Fibroblast of lung (primary cell): ENCODE measurements around the gene SYT12. TPM values are rescaled to one million over a fixed set of nuclear protein-coding genes. Genes with fewer than 3 reads are reported as not detected.

ENCODE experiments used
- DNase-seq, 2 donors: peaks; one replicate each; pipeline versions ENCODE4 v3.0.0 to v3.0.0-alpha.2; 2010; ENCODE audit warnings: low read depth in 2 of 2
- H2AFZ ChIP-seq: 2 replicates; pipeline ENCODE4 v1.5.1; 2012; ENCODE audit warnings: low read length, control low read depth, inconsistent platforms
- H3K27ac ChIP-seq: 2 replicates; pipeline ENCODE4 v1.5.1; 2011; ENCODE audit warnings: low read length, control low read depth; ENCODE audit not compliant: insufficient read depth
- H3K27me3 ChIP-seq: 2 replicates; pipeline ENCODE4 v1.5.1; 2011; ENCODE audit warnings: mild to moderate bottlenecking, low read length; ENCODE audit not compliant: control insufficient read depth, insufficient read depth
- H3K36me3 ChIP-seq: 2 replicates; pipeline ENCODE4 v1.5.1; 2011; ENCODE audit warnings: low read length; ENCODE audit not compliant: control insufficient read depth, insufficient read depth
- H3K4me1 ChIP-seq: 2 replicates; pipeline ENCODE4 v1.5.1; 2011; ENCODE audit warnings: low read length; ENCODE audit not compliant: control insufficient read depth, insufficient read depth; ENCODE audit errors: extremely low read depth
- H3K4me2 ChIP-seq: 2 replicates; pipeline ENCODE4 v1.5.1; 2011; ENCODE audit warnings: low read length, control low read depth; ENCODE audit not compliant: insufficient read depth; ENCODE audit errors: extremely low read depth
- H3K4me3 ChIP-seq, 4 experiments: fragments of 200-600 bp in 1 of 4; sonication (generic) in 1 of 4; replicated peaks in 1 of 4; 2 replicates each; pipeline ENCODE4 v1.5.1; 2011 to 2016; ENCODE audit warnings: low read length in 4 of 4, low read depth in 3 of 4, mild to moderate bottlenecking in 3 of 4, control low read depth in 2 of 4, inconsistent platforms in 1 of 4, mixed read lengths in 1 of 4; ENCODE audit not compliant: insufficient read depth in 1 of 4; ENCODE audit errors: control extremely low read depth in 1 of 4
- H3K79me2 ChIP-seq: 2 replicates; pipeline ENCODE4 v1.5.1; 2012; ENCODE audit warnings: mild to moderate bottlenecking, low read length, inconsistent platforms; ENCODE audit not compliant: control insufficient read depth, insufficient read depth
- H3K9ac ChIP-seq: 2 replicates; pipeline ENCODE4 v1.5.1; 2011; ENCODE audit warnings: mild to moderate bottlenecking, low read length, control low read depth; ENCODE audit not compliant: insufficient read depth
- H3K9me3 ChIP-seq: 2 replicates; pipeline ENCODE4 v1.5.1; 2012; ENCODE audit warnings: low read depth, low read length; ENCODE audit not compliant: control insufficient read depth, insufficient read depth
- H4K20me1 ChIP-seq: 2 replicates; pipeline ENCODE4 v1.5.1; 2011; ENCODE audit warnings: low read length; ENCODE audit not compliant: control insufficient read depth, insufficient read depth; ENCODE audit errors: extremely low read depth
- EZH2 ChIP-seq: IDR thresholded peaks from 2 replicates; pipeline ENCODE4 v1.5.1; 2012; ENCODE audit warnings: low read length, control low read depth, mild to moderate bottlenecking; ENCODE audit errors: missing control alignments
- polyA plus RNA-seq, 2 donors: library from polyadenylated mRNA; depleted of rRNA in 1 of 2; stranded (reverse) in 1 of 2; unstranded in 1 of 2; fragments of >200 nt; gene quantifications; 2 replicates each; pipeline ENCODE4 v1.2.1, GENCODE V29; 2011 to 2012; ENCODE audit warnings: missing spikeins in 1 of 2
- total RNA-seq: library from RNA; depleted of rRNA; stranded (reverse); fragments of >200 nt; gene quantifications from 2 replicates; pipeline ENCODE4 v1.2.1, GENCODE V29; 2014
- TF ChIP-seq, protein P1 (sequence below), 2 donors: IDR thresholded peaks in 1 of 2; conservative IDR thresholded peaks in 1 of 2; 1 replicate in 1 of 2; 2 replicates in 1 of 2; pipeline ENCODE4 v1.5.1; 2011 to 2012; ENCODE audit warnings: low read length in 2 of 2, control low read depth in 1 of 2, inconsistent platforms in 1 of 2, low read depth in 1 of 2, mild to moderate bottlenecking in 1 of 2

The SYT12 gene
- total and polyA plus RNA-seq, 2 donors (not counting 1 experiment from before 2014, with no cell fraction given): under 0.01 TPM; not detected in 1

DNA sequence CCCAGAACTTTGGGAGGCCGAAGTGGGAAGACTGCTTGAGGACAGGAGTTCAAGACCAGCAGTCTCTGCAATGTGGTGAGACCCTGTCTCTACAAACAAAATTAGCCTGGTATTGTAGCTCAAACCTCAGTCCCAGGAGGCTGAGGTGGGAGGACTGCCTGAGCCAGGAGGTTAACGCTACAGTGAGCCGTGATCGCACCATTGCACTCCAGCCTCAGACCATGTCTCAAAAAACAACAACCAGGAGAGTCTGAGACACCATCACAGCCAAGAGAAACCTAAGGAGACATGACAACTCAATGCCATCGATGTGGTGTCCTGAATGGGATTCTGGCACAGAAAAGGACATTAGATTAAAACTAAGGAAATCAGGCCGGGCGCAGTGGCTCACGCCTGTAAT is 67.8 kb downstream of the SYT12 start:
- H3K27me3 ChIP-seq: no peaks in the 10 kb centered on the region
- no peaks in the 10 kb centered on the region for H3K9me3 ChIP-seq
- no peaks in the 10 kb centered on the region for H3K4me1 ChIP-seq
- no peaks in the 10 kb centered on the region for H4K20me1 ChIP-seq
- no peak for TF ChIP-seq EZH2
- TF ChIP-seq, protein P1, sequence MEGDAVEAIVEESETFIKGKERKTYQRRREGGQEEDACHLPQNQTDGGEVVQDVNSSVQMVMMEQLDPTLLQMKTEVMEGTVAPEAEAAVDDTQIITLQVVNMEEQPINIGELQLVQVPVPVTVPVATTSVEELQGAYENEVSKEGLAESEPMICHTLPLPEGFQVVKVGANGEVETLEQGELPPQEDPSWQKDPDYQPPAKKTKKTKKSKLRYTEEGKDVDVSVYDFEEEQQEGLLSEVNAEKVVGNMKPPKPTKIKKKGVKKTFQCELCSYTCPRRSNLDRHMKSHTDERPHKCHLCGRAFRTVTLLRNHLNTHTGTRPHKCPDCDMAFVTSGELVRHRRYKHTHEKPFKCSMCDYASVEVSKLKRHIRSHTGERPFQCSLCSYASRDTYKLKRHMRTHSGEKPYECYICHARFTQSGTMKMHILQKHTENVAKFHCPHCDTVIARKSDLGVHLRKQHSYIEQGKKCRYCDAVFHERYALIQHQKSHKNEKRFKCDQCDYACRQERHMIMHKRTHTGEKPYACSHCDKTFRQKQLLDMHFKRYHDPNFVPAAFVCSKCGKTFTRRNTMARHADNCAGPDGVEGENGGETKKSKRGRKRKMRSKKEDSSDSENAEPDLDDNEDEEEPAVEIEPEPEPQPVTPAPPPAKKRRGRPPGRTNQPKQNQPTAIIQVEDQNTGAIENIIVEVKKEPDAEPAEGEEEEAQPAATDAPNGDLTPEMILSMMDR (conservative IDR thresholded peaks at IDR 0.05 in 1 of 2, IDR thresholded peaks at IDR 0.05 in 1 of 2; ENCODE audit: low read depth in 1 of 2, low read length in 2 of 2): no peak
- no peak overlapping the region for H3K4me2 ChIP-seq
- H3K79me2 ChIP-seq: no peaks in the 10 kb centered on the region
- H3K9ac ChIP-seq: no peak overlapping the region
- no peak overlapping the region for H2AFZ ChIP-seq
- DNase-seq: no peak
- H3K27ac ChIP-seq: no peak overlapping the region
- no peaks in the 10 kb centered on the region for H3K36me3 ChIP-seq
- H3K4me3 ChIP-seq: no peak overlapping the region

DNA sequence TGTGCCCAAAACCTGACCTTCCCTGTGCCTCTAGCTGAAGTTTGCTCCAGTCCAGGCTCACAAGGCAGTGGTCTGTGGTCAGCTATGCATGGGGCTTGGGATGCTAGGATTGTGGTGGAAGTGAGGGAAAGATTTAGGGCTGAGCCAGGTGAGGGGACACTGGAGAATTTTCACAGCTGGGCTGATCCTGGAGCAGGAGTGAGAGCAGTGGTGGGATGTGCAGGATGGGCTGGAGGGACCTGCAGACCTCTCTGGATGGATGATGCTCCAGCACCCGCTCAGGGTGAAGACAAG is 72.2 kb downstream of the SYT12 start:
- H4K20me1 ChIP-seq: no peaks in the 10 kb centered on the region
- no peaks in the 10 kb centered on the region for H3K4me1 ChIP-seq
- no peaks in the 10 kb centered on the region for H3K9me3 ChIP-seq
- no peak overlapping the region for H3K4me3 ChIP-seq
- no peak for DNase-seq
- H3K9ac ChIP-seq: no peak overlapping the region
- no peak overlapping the region for H3K27ac ChIP-seq
- no peaks in the 10 kb centered on the region for H3K79me2 ChIP-seq
- TF ChIP-seq, protein P1 (conservative IDR thresholded peaks at IDR 0.05 in 1 of 2, IDR thresholded peaks at IDR 0.05 in 1 of 2; ENCODE audit: low read depth in 1 of 2, low read length in 2 of 2): no peak
- TF ChIP-seq EZH2: no peak
- no peak overlapping the region for H3K4me2 ChIP-seq
- H2AFZ ChIP-seq: no peak overlapping the region
- no peaks in the 10 kb centered on the region for H3K27me3 ChIP-seq
- no peaks in the 10 kb centered on the region for H3K36me3 ChIP-seq

DNA sequence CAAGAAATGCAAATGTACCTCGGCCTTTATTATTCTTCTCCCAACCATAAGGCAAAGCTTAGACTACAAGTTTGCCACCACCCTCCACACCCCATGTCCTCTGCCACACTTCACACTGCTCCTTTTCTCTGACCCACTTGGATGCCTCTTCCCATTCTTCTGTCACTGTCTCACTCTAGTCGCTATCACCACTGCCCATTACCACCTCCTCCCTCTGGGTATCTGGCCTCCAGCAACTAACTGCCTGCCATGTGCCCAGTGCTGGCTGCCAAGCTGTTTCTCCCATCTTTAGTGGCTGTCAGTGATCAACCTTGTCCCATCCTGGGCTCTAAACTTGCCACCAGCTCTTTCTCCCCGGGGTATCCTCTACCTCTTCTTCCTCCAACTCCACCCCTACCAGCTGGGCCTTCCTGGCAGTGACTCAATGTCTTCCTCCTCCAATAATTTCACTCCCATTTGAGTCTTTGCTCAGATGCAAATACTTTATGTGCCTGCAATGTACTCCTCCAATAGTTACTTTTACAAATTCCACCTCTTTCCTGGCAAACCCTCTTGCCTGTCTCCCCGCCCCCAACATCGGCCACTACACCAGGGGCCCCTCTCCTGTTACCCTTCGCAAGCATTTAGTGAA is 76.0 kb downstream of the SYT12 start:
- Histone ChIP-seq H3K79me2 (no peaks in the 10 kb centered on the region), H3K9me3 (no peaks in the 10 kb centered on the region), H3K36me3 (no peaks in the 10 kb centered on the region), H3K4me2 (no peak overlapping the region), H3K4me1 (no peaks in the 10 kb centered on the region), H2AFZ (no peak overlapping the region), H3K27me3 (no peaks in the 10 kb centered on the region), H3K9ac (no peak overlapping the region), H3K27ac (no peak overlapping the region), H4K20me1 (no peaks in the 10 kb centered on the region), H3K4me3 (no peak overlapping the region)
- DNase-seq: no peak
- TF ChIP-seq, protein P1 (conservative IDR thresholded peaks at IDR 0.05 in 1 of 2, IDR thresholded peaks at IDR 0.05 in 1 of 2; ENCODE audit: low read depth in 1 of 2, low read length in 2 of 2): no peak
- no peak for TF ChIP-seq EZH2
